ENCODE measurements around the gene NYAP2.

The NYAP2 gene

GRCh38 chr2:225400546-225401400, 1.3 kb downstream of the NYAP2 start:
- ChIA-PET POLR2A (no interaction called here), CTCF (no interaction called here)
- TF ChIP-seq LEF1 (IDR thresholded peaks at IDR 0.05; ENCODE audit: borderline replicate concordance) (no peak), L3MBTL2 (conservative IDR thresholded peaks at IDR 0.05) (no peak), FOXA1 (IDR thresholded peaks at IDR 0.05) (no peak), ARNT (IDR thresholded peaks at IDR 0.05) (no peak), HDGF (IDR thresholded peaks at IDR 0.05; ENCODE audit: borderline replicate concordance) (no peak), TARDBP (IDR thresholded peaks at IDR 0.05) (no peak)
- DNase-seq (ENCODE audit: extremely low spot score): no peak

- no peak for DNase-seq (ENCODE audit: extremely low spot score)
- POLR2A ChIA-PET: no interaction called here
- TF ChIP-seq CTBP1 (IDR thresholded peaks at IDR 0.05; ENCODE audit: borderline replicate concordance) (no peak), LEF1 (IDR thresholded peaks at IDR 0.05; ENCODE audit: borderline replicate concordance) (no peak)
- CTCF ChIA-PET: no interaction called here
These were observed 2.8 kb downstream of the NYAP2 start for GRCh38 chr2:225402210-225402776.

- no peak for DNase-seq (ENCODE audit: extremely low spot score)
- TF ChIP-seq PKNOX1 (IDR thresholded peaks at IDR 0.05) (no peak), ZNF384 (IDR thresholded peaks at IDR 0.05) (no peak), TARDBP (IDR thresholded peaks at IDR 0.05) (no peak), FOXM1 (IDR thresholded peaks at IDR 0.05; ENCODE audit: borderline replicate concordance) (no peak)
- POLR2A ChIA-PET: no interaction called here
- CTCF ChIA-PET: no interaction called here
These were observed 11.9 kb downstream of the NYAP2 start for GRCh38 chr2:225411452-225411851.

- POLR2A ChIA-PET: no interaction called here
- no peak for DNase-seq (ENCODE audit: extremely low spot score)
- TF ChIP-seq TARDBP (IDR thresholded peaks at IDR 0.05): no peak
- no peak for TF ChIP-seq HDGF (IDR thresholded peaks at IDR 0.05; ENCODE audit: borderline replicate concordance)
- TF ChIP-seq FOXM1 (IDR thresholded peaks at IDR 0.05; ENCODE audit: borderline replicate concordance): no peak
- no peak for TF ChIP-seq FOXK2 (IDR thresholded peaks at IDR 0.05)
- TF ChIP-seq SUZ12 (IDR thresholded peaks at IDR 0.05): no peak
- TF ChIP-seq PKNOX1 (IDR thresholded peaks at IDR 0.05): no peak
- no peak for TF ChIP-seq BHLHE40 (IDR thresholded peaks at IDR 0.05; ENCODE audit: borderline replicate concordance)
- no peak for TF ChIP-seq NFRKB (IDR thresholded peaks at IDR 0.05)
- TF ChIP-seq CTBP1 (IDR thresholded peaks at IDR 0.05; ENCODE audit: borderline replicate concordance): no peak
- TF ChIP-seq SP1 (IDR thresholded peaks at IDR 0.05): no peak
- TF ChIP-seq LEF1 (IDR thresholded peaks at IDR 0.05; ENCODE audit: borderline replicate concordance): no peak
- TF ChIP-seq ZNF384 (IDR thresholded peaks at IDR 0.05): no peak
- TF ChIP-seq FOXA1 (IDR thresholded peaks at IDR 0.05): no peak
- no peak for TF ChIP-seq ARNT (IDR thresholded peaks at IDR 0.05)
- TF ChIP-seq ELF4 (IDR thresholded peaks at IDR 0.05): no peak
- TF ChIP-seq L3MBTL2 (conservative IDR thresholded peaks at IDR 0.05): no peak
- CTCF ChIA-PET: no interaction called here
These were observed 14.3 kb downstream of the NYAP2 start for GRCh38 chr2:225413786-225414185.

- POLR2A ChIA-PET: no interaction called here
- DNase-seq (ENCODE audit: extremely low spot score): no peak
- TF ChIP-seq ELF4 (IDR thresholded peaks at IDR 0.05) (no peak), BHLHE40 (IDR thresholded peaks at IDR 0.05; ENCODE audit: borderline replicate concordance) (no peak), ARNT (IDR thresholded peaks at IDR 0.05) (no peak), SP1 (IDR thresholded peaks at IDR 0.05) (no peak), HDGF (IDR thresholded peaks at IDR 0.05; ENCODE audit: borderline replicate concordance) (no peak), L3MBTL2 (conservative IDR thresholded peaks at IDR 0.05) (no peak), FOXA1 (IDR thresholded peaks at IDR 0.05) (no peak), NFRKB (IDR thresholded peaks at IDR 0.05) (no peak), FOXM1 (IDR thresholded peaks at IDR 0.05; ENCODE audit: borderline replicate concordance) (no peak), FOXK2 (IDR thresholded peaks at IDR 0.05) (no peak), TARDBP (IDR thresholded peaks at IDR 0.05) (no peak), LEF1 (IDR thresholded peaks at IDR 0.05; ENCODE audit: borderline replicate concordance) (no peak), CTBP1 (IDR thresholded peaks at IDR 0.05; ENCODE audit: borderline replicate concordance) (no peak)
- CTCF ChIA-PET: no interaction called here
These were observed 15.4 kb downstream of the NYAP2 start for GRCh38 chr2:225414902-225415301.

- DNase-seq (ENCODE audit: extremely low spot score): no peak
- CTCF ChIA-PET: no interaction called here
- POLR2A ChIA-PET: no interaction called here
- TF ChIP-seq ELF4 (IDR thresholded peaks at IDR 0.05) (no peak), HDGF (IDR thresholded peaks at IDR 0.05; ENCODE audit: borderline replicate concordance) (no peak)
These were observed 15.8 kb downstream of the NYAP2 start for GRCh38 chr2:225415341-225415740.

- TF ChIP-seq SUZ12 (IDR thresholded peaks at IDR 0.05) (no peak), FOXA1 (IDR thresholded peaks at IDR 0.05) (no peak), BHLHE40 (IDR thresholded peaks at IDR 0.05; ENCODE audit: borderline replicate concordance) (no peak), FOXK2 (IDR thresholded peaks at IDR 0.05) (no peak), SP1 (IDR thresholded peaks at IDR 0.05) (no peak), FOXM1 (IDR thresholded peaks at IDR 0.05; ENCODE audit: borderline replicate concordance) (no peak), TARDBP (IDR thresholded peaks at IDR 0.05) (no peak), CTBP1 (IDR thresholded peaks at IDR 0.05; ENCODE audit: borderline replicate concordance) (no peak), NFRKB (IDR thresholded peaks at IDR 0.05) (no peak), LEF1 (IDR thresholded peaks at IDR 0.05; ENCODE audit: borderline replicate concordance) (no peak), ELF4 (IDR thresholded peaks at IDR 0.05) (no peak), PKNOX1 (IDR thresholded peaks at IDR 0.05) (no peak), HDGF (IDR thresholded peaks at IDR 0.05; ENCODE audit: borderline replicate concordance) (no peak)
- CTCF ChIA-PET: no interaction called here
- POLR2A ChIA-PET: no interaction called here
- no peak for DNase-seq (ENCODE audit: extremely low spot score)
These were observed 16.3 kb downstream of the NYAP2 start for GRCh38 chr2:225415792-225416191.

Data from HEK293T (cell line).